GM18520 (cell line): Measurements from ENCODE around the gene ESPN.

Source experiments
- ATAC-seq: cut with Tn5 transposase; IDR thresholded peaks from one replicate; pipeline ENCODE4 v1.9.1; 2021; ENCODE audit not compliant: unreplicated experiment

ESPN gene

DNA sequence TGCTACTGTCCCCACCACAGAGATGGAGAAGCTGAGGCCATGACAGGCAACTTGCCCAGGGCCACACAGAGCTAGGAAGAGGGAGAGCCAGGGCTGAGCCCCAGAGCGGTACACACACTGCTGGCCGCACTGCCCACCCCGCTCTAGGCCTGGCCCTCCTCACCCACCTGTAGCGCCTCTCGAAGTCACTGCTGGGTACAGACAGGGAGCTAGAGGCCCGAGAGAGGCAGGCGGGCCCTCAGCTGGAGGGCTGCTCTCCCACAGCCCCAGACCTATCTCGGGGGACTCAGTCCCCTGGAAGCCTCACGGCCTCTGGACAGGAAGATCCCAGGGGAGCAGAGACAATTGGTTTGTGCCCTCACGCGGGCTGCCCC is 84.2 kb downstream of the ESPN start:
- ATAC-seq: no peak

DNA sequence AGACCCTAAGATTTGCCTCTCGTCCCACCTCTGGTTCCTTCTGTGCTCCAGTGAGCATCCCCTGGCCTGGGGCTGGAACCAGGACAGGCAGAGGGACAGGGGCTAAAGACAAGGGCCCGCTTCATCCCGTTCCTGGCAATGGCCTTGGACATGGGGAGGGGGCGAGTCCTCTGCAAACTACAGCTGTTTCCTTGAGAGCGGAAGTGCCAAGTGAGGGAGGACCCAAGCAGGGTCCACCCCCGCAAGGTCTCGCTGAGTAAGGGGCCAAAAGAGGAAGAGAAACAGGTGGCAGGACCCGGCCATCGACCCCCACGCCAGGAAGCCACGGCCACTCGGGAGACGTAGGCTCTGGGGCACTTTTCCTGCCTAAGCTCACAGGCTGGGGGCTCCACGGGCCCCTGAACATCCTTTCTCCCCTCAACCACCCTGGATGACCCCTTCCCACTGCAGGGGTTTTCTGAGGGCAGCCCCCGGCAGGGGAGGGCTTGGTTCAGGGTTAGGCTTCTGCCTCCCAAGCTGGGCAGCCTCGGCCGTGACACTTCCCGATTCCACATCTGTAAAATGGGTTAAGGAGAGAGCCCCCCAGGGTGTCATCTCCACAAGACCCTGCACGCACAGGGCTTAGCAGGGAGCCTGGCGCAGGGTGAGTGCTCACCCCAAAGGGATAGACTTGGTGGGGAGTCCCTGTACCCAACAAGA is 84.8 kb downstream of the ESPN start:
- ATAC-seq: no peak

DNA sequence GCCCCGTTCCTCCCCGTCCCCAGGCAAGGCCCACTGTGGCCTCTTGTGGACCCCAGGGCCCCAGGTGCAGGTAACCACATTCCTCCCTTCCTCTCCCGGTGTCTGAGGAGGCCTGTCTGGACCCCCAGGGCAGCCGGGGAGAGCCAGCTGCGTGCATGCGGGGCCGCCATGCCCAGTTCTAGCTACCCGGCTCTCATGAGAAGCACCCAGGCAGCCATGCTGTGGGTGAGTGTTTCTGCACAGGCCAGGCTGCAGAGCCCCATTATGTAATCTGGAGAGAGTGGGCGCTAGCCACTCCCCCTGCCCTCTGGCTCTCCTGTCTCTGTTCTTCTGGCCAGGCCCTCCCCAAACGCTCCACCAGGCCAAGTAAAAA is 85.3 kb downstream of the ESPN start:
- ATAC-seq: no peak

DNA sequence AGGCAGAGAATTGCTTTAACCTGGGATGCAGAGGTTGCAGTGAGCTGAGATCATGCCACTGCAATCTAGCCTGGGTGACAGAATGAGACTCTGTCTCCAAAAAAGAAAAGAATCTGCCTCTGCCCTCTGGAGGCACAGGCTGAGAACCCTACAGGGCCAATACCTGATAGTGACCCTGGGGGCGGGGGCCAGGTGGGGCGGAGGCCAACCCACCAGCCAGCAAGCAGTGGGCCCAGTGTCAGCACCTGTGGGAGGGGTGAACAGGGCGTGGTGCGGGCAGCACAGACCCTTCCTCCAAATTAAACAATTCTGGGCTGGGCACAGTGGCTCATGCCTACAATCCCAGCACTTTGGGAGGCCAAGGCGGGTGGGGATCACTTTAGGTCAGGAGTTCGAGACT is 85.9 kb downstream of the ESPN start:
- no peak for ATAC-seq
